Activated T-cell treated with anti-CD3 and anti-CD28 coated beads for 24 hours (primary cell): ENCODE data around the gene FKRP.

Experiments used
- DNase-seq: peaks from one replicate; pipeline ENCODE4 v3.0.0-alpha.2; 2020; ENCODE audit warnings: low read depth

FKRP gene

DNA sequence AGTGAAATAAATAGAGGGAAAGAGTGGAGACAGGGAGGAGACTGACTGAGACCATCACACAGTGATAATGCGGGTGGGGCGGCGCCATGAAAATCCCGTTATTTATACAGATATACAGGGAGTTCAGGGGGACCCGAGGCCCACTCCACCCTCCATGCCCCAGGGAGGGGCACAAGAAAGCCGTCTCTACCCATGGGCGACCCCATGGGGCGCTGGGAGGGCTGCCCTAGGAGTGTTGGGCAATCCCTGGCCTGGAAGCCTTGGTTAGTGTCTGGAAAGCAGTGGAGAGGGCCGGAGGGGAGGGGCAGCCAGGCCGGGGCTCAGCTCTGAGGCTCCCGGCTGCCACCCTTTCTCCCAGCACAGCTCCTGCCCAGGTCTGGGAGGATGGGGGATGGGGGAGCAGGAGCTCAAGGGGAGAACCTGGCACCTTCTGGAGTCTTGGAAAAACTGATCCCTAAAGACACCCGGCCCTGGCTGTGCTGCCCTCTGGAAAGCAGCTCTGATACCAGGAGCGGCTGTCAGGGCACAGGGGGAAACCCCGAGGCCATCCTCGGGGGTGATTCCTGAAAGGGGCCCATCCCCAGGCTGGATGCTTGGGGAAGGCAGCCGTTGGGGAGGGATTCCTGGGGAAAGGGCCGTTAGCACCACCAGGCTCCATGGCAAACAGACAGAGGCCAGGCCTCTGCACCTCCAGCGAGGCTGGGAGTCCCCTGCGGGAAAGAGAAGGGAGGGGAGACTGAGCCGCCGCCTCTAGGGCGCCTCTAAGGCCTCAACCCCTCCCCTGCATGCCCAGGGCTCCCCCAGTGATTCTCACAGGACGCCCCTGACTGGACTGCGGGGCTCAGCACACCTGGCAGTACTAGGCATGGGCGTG, 26.0 kb upstream of the FKRP start:
- no peak for DNase-seq

DNA sequence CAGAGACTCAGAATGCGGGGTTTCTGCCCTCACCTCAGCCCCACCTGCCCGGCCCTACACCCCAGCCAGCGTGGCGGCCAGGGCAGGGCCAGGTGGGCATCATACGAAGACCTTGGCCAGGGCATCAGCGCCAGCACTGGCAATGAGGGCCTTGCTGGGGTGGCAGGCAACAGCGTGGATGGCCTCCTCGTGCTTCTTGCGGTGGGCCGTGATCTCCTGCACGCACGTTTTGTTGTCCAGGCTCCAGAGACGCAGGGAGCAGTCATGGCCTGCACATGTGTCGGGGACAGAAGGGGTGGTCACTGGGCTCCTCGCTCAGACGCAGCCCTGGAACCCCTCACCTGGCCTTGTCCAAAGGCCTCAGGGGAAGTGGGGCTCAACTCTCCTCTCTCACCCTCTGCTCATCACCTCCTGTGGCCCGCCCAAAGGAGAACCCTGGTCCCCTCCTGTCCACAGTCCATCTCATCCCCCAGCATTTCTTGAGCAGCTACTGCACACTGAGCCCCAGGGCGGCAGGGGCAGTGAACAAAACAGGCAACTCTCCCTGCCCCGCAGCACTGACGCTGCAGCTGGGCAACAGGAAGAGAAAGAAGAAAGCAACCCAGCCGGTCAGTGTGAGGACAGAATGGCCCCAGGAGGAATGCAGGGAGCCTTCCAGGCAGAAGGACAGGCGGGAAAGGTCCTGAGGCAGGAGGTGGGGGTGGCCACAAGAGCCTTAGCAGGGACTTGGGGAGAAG, 25.2 kb upstream of the FKRP start:
- DNase-seq: no peak

DNA sequence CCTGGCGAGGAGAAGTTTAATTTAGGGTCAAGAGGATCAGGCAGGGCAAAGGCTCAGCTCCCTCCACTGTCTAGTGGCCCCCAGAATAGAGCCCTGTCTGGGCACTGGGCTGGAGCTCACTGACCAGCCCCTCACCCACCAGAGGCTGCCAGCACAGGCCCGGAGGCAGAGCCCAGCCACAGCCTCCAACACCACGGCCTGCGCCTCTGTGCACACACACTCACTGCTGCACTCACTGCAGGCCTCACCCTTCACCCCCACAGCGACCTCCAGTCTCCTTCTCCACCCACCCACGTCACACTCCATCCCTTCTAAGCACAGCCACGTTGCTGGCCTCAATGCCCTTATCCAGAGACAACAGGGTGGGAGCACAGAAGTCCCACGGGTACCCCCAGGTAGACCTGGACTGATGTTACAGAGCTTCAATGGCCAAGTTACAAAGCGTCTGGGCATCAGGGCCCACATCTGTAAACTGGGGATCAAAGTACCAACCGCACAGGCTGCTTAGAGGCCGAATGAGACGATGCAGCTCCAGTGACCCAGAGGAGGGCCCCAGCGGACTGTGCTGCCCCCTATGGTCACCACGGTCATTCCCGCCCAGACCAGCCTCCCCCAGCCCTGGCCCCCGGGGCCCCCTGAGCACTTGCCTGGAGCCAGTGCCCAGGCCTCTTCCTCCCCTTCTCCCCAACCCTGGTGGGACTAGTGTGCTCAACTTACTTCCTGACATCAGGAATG, 24.4 kb upstream of the FKRP start:
- DNase-seq: no peak

DNA sequence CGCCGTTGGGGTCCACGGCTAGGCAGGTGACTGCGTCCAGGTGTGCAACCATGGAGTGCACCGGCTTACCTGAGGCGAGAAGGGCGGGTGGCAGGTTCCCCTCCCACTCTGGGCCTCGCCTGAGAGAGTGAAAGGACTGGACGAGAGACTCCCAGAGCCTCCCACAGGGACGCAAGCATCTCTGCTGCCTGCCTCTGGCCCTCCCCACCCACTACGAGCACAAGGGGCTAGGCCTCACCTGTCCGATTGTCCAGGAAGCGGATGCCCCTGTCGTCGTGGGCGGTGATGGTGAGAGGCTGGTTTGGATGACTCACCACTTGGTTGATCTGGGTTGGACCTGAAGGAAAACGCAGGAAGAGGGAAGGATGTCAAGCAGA, 23.9 kb upstream of the FKRP start:
- DNase-seq: no peak

DNA sequence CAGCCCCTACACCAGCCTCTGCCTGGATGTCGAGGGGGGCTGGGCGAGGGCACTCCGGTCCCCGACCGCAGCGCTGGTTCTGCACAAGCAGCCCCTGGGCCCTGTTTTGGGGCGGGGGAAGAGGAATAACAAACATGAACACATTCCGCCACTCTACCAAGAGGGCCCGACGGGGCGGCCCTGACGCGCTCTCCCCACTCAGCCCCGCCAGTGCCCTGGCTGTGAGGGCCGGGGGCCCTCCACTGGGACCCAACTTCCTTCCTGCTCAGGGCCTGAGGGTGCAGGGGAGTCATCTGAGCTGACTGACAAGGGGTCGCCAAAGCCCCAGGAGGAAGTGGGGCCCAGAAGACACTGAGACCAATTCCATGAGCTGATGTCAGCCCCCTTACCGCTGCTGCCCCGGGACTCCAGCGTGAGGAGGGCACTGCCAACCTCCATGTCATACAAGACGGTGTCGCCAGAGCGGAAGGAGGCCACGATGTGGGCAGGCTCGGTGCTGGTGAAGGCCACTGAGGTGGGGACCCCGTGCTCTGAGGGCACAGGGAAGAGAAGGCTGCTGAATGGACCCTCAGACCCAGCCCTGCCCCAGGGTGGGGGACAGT, 23.3 kb upstream of the FKRP start:
- no peak for DNase-seq

DNA sequence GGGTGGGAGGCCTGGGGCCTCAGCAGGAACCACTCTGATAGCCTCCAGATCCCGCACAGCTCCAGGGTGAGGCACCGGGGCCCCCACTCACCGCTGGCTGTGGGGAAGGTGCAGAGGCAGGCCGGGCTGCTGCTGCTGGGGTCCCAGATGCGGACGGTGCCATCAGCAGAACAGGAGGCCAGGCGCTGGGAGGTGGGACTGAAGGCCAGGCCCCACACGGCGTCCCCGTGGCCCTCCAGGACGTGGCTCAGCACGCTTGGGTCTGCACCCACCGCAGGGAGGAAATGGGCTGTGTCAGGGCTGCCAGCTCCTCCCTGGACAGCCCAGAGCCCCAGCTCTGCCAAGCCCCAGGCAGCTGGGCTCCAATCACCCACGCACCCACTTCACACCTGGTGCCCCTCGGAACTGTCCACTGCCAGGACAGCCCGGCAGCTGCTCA, 22.8 kb upstream of the FKRP start:
- no peak for DNase-seq

DNA sequence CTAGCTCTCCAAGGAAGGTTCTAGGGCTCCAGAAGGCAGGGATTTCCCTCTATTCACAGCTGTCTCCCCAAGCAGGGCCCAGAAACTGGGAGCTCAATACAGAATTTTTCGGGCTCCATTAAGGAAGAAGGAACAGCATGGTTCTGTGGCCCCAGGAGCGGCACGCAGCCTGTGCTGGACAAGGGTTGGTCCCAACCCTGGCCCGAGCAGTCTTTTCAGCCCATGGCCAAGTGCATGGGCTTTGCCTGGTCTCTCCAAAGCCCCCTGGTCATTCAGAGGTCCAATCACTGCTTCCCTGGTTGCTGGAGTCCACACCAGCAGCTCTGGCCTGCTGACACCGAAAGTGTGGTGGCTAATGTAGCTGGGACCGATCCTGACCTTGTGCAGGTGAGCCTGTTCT, 22.4 kb upstream of the FKRP start:
- DNase-seq: no peak

DNA sequence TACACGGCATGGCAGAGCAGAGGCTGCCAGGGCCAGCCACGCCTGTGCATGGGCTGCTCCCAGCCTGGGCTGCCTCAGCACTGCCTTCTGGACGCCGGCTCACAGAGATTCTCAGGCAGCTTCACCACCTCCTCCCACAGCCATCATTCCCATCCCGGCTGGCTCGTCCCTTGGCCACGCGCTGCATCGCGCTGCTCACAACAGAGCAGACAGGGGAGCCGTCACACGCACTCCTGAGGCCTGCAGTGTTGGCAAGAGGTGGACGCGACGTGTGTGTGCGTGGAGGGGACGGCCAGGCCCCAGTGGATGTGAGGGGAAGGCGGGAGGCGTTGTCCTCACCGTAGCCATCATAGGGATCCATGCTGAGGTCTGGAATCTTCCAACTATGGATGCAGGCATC, 21.4 kb upstream of the FKRP start:
- no peak for DNase-seq

DNA sequence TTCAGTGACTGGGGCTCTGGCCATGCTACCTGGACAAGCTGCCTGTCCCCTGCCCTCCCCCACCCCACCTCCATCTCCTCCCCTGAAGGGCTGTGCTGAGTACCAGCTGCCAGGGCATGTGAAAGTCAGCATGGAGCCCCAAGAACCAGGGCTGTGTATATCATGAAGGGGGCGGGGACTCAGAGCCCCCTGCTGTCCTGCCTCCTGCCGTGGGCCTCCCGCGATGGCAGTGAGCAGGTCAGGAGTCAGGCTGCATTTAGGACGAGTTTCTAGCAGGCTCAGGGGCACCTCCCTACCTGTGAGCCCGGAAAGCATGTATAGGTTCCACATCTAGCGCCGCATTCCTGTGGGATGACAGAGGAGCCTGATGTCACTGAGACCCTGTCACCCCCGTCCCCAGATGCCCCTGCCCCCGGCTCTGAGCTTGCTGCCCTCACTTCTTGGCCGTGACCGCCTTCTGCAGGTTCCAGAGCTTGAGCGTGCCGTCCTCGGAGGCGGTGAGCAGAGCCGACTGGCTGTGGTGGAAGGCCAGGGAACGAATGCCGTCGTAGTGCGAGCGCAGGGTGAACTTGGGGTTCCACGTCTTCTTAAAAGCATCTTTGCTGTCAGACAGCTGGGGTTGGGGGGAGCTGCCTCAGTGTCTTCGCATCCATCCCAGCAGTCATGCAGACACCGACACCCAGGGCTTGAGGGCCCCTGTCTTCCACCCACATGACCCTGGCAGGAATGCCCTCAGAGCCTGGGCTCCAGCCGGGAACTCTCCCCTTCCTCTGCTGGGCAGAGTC, 20.6 kb upstream of the FKRP start:
- no peak for DNase-seq

DNA sequence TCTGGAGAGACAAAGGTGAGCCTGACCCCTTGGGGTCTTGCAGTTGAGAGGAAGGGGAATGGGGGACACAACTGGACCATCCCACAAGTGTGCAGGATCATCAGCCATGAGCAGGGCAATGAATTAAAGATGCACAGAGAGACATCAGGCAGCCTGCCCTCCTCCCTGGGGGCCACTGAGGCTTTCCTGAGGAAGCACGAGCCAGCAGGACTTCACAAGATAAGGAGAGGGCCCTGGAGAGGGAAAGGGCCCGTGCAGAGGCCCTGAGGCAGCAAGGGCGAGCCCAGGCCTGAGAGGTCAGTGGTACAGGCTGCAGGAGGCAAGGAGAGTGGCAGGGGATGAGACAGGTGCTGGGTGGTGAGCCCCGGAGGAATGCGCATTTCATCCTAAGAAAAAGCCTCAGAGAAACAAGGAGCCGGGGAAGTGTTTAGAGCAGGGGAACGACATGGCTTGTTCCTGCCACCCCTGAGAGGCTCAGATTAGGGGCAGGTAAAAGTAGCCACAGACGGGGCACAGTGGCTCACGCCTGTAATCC, 19.9 kb upstream of the FKRP start:
- DNase-seq: no peak

DNA sequence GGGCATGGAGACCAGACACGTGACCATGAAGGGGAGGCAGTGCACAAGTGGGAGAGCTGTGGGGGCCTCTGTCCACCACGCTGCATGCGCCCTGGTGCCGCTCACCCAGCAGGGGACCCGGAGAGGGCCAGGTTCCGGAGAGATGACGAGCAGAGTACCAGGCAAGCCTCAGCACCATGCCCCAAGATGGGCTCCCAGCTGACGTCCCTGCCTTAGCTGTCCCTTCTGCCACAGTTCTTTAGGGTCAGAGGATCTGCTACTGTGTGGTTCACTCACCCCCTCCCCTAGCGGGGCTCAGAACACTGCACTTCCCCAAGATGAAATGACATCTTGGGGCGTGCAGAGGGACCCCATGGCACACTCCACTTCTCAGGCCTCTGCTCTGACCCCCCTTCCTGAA, 19.3 kb upstream of the FKRP start:
- DNase-seq: no peak

DNA sequence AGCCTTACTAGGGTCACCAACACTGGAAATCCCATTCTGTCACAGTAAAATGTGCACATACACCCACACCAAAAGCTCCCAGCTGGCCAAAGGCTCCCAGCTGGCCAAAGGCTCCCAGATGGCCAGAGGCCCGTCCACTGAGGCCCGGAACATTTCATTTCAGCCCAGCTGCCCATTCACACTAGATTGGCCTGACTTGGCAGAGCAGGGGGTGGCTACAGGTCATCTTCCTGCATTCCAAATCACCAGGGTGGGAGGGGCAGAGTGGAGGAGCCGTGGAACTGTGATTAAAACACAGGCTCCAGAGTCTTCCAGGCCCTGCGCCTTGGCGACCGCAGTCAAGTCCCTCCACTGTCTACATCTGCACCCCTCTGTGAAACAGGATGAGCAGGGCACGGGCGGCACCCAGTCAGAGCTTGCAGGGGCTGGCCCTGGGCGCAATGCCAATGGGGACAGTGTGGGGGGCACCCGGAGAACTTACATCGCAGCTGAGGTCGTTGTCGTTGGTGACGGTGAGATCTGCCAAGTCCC, 18.8 kb upstream of the FKRP start:
- DNase-seq: no peak

DNA sequence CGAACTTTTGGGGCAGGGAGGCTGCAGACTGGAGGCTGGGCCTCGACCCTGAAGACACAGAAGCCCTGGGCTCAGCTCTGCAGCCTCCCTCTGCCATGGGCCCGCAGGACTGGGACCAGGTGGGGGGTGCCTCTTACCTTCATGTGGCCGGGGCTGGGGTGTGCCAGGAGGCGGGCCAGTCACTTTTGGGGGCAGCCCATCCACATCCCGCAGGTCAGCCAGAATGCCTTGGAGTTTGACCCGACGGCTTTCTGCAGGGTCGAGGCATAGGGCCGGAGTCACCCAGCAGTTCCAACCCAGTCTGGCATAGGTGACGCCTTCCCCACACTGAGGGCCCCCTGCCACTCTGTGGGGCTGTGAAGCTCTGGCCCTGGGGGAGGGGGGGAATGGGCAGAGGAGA, 18.1 kb upstream of the FKRP start:
- no peak for DNase-seq

DNA sequence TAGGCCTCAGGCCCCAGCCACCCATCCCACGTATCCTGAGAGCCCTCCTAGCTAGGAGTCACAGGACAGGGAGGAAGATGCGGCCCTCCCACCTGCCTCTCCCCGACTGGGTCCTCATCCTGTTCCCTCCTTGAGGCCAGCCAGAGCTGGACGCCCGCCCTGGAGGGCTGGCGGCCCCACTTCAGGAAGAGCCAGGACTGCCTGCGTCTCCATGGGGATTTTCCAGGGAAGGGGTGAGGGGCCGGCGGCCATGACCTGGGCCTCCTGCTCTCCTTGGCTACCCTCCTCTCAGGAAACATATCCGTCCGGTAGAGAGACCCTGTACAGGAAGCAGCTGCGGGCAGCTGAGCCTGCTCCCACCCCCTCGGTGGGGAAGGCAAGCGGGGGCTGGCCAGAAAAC, 17.6 kb upstream of the FKRP start:
- DNase-seq: no peak

DNA sequence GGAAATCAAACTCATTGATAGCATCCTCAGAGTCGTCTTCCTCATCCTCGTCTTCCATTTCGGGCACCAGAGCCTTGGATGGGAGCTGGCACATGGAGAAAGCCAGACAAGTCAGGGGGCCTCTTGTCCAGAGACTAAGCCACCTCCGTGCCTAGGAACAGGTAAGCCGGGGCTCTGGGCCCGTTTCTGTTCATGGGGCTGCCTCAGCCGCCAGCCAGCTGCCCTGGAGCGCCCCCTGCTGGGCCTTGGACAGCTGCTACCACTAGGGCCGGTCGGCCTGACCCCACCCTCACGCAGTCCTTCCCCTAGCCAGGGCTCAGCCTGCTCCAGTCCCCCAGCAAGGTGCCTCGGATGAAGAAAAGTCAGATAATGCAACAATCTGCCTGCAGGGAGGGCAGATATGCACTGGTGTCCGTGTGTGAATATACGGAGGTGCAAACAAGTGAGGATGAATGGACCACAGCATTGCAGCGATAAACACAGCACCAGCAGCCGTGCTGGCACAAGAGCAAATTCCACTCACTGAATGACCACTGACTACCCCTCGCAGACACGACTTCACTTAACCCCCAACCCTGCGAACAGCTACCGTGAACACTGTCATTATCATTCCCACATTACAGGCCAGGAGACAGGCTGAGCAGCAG, 17.0 kb upstream of the FKRP start:
- peak; percentile 67 for DNase-seq

DNA sequence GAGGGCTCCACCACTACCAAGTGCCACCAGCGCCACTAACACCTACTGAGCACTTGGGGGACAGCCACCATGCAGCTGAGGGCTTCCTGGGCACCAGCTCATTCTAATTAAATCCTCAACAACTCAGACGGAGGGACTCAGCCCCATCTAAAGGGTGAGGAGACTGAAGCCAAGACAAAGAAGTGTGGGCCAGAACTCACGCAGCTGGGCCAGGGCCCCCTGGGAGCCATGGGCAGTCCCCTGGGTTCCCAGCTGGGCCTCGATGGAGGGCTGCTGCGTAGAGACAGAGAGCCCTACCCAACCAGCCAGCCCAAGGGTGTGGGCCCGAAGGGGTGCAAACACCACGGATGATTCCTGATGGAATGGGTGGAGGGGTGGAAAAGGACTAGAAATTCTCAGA, 16.2 kb upstream of the FKRP start:
- no peak for DNase-seq

DNA sequence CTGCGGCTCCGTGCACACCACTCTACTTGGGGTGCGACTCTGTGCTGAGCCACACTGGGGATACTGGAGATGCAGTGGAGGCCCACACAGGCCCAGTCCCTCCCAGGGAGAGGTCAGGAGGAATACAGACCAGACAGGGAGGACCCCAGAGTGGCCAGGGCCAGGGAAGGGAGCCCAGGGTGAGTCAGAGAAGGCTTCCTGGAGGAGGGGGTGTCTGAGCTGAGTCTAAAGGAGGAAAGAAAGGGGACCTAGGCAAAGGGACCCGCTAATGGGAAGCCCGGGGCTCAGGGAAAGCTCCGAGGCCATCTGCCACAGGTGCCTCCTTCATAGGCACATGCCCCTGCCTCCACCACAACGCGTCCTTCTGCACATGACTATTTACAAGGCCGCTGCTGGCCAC, 15.7 kb upstream of the FKRP start:
- DNase-seq: no peak

DNA sequence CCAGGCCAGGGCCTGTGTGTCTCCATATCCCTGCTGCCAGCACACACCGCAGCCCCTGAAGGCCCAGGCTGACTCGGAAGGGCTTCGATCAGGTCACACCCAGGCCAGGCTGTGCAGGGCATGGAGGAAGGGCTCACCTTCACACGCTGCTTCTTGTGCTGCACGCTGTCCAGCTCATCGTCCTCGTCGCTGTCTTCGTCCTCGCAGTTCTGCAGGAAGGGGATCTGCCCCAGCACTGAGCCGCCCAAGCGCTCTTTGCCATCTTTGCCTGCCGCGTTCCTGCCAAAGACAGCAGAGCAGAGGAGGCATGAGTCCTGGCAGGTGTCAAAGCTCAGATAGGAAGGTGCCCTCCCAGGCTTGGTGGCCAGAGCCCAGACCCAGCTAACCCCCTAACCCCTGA, 15.3 kb upstream of the FKRP start:
- no peak for DNase-seq

DNA sequence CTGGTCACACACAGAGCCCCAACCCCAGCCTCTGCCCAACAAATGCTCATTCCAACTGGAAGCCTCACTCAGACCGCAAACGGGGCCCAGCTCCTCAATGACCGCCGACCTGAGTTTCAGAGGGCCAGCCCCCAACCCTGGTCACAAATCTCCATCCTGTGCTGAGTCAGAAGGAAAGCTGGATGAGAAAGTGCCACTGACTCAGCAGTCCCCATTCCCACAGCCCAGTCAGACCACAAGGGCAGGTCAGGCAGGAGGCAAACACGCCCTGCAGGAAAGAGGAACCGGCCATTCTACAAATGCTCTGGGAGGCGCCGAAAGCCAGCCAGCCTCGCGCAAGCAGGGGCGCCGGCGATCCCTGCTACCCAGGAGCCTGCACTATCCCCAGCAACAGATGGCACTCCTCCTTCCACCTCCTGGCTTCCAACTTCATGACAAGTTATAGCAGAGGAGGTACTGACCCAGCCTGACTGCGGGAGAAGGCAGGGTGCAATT, 14.8 kb upstream of the FKRP start:
- DNase-seq: no peak

DNA sequence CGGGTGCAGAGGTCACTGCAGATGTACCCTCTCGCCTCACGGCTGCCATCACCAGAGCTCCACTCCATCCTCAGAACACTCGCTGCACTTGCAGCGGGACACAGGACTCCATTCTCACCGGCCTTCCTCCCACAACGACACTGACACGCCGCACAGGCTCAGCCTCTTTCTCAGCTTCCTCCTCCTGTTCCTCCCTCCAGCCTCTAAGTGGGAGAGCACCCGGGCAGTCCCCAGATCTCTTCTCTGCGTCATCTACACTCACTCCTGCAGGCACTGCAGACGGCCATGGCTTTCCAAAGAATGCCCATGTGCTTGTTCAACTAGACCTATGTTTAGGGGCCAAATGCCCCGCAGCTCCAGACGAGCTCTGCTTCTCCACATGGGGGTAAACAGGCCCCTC, 14.3 kb upstream of the FKRP start:
- DNase-seq: no peak
